H9 (cell line): ENCODE results near the gene MAGI1. TPM values are rescaled to one million over a fixed set of nuclear protein-coding genes. Genes with fewer than 3 reads are reported as not detected.

Experiments
- DNase-seq: peaks from one replicate; pipeline ENCODE4 v3.0.0-alpha.2; 2017
- H2AFZ ChIP-seq: one replicate; pipeline ENCODE4 v1.6.1; 2013; ENCODE audit warnings: mild to moderate bottlenecking, low read length, control low read depth, moderate library complexity
- H2AK5ac ChIP-seq: 2 replicates; pipeline ENCODE4 v1.6.1; 2013; ENCODE audit warnings: low read length, control low read depth, mixed read lengths; ENCODE audit not compliant: insufficient read length
- H2BK120ac ChIP-seq: one replicate; pipeline ENCODE4 v1.6.1; 2013; ENCODE audit warnings: low read depth, mild to moderate bottlenecking, low read length, control low read depth, inconsistent platforms; ENCODE audit not compliant: poor library complexity, severe bottlenecking
- H2BK12ac ChIP-seq: 2 replicates; pipeline ENCODE4 v1.6.1; 2013; ENCODE audit warnings: low read length, control low read depth, mixed read lengths, low read depth; ENCODE audit not compliant: insufficient read length
- H2BK15ac ChIP-seq: 2 replicates; pipeline ENCODE4 v1.6.1; 2013; ENCODE audit warnings: low read depth, low read length, control low read depth
- H2BK20ac ChIP-seq: one replicate; pipeline ENCODE4 v1.6.1; 2013; ENCODE audit warnings: low read depth, mild to moderate bottlenecking, low read length, control low read depth, inconsistent platforms; ENCODE audit not compliant: poor library complexity, severe bottlenecking
- H2BK5ac ChIP-seq: 2 replicates; pipeline ENCODE4 v1.6.1; 2013; ENCODE audit warnings: low read length, control low read depth, mixed read lengths; ENCODE audit not compliant: insufficient read length
- H3K14ac ChIP-seq: 2 replicates; pipeline ENCODE4 v1.6.1; 2013; ENCODE audit warnings: low read length, control low read depth; ENCODE audit not compliant: insufficient read depth
- H3K18ac ChIP-seq: 2 replicates; pipeline ENCODE4 v1.6.1; 2013; ENCODE audit warnings: low read depth, mild to moderate bottlenecking, mixed read lengths, low read length, control low read depth; ENCODE audit not compliant: insufficient read length
- H3K23ac ChIP-seq: 2 replicates; pipeline ENCODE4 v1.6.1; 2013; ENCODE audit warnings: low read length, control low read depth, mixed read lengths, low read depth; ENCODE audit not compliant: insufficient read length
- H3K23me2 ChIP-seq: 2 replicates; pipeline ENCODE4 v1.6.1; 2013; ENCODE audit warnings: low read depth, mild to moderate bottlenecking, mixed read lengths, low read length, control low read depth; ENCODE audit not compliant: insufficient read length, poor library complexity, severe bottlenecking
- H3K27ac ChIP-seq: 2 replicates; pipeline ENCODE4 v1.5.1; 2013; ENCODE audit warnings: low read length, control low read depth, mixed read lengths, low read depth; ENCODE audit not compliant: insufficient read length
- H3K27me3 ChIP-seq: 2 replicates; pipeline ENCODE4 v1.6.1; 2013; ENCODE audit warnings: low read length, control low read depth, inconsistent platforms; ENCODE audit not compliant: insufficient read depth
- H3K4ac ChIP-seq: 2 replicates; pipeline ENCODE4 v1.6.1; 2013; ENCODE audit warnings: low read depth, mild to moderate bottlenecking, control low read depth, inconsistent platforms, low read length, moderate library complexity
- H3K4me1 ChIP-seq: 2 replicates; pipeline ENCODE4 v1.6.1; 2013; ENCODE audit warnings: low read length, control low read depth, inconsistent platforms; ENCODE audit not compliant: insufficient read depth
- H3K4me2 ChIP-seq: 2 replicates; pipeline ENCODE4 v1.6.1; 2013; ENCODE audit warnings: low read length, control low read depth, mixed read lengths; ENCODE audit not compliant: insufficient read length, insufficient read depth
- H3K56ac ChIP-seq: 2 replicates; pipeline ENCODE4 v1.6.1; 2013; ENCODE audit warnings: low read depth, mild to moderate bottlenecking, mixed read lengths, low read length, control low read depth; ENCODE audit not compliant: insufficient read length
- H3K79me1 ChIP-seq: 2 replicates; pipeline ENCODE4 v1.6.1; 2013; ENCODE audit warnings: low read depth, mild to moderate bottlenecking, moderate library complexity, low read length, control low read depth, inconsistent platforms; ENCODE audit not compliant: insufficient read depth, poor library complexity, severe bottlenecking
- H3K79me2 ChIP-seq: 2 replicates; pipeline ENCODE4 v1.6.1; 2013; ENCODE audit warnings: low read length, control low read depth, inconsistent platforms; ENCODE audit not compliant: insufficient read depth
- H3K9ac ChIP-seq: 2 replicates; pipeline ENCODE4 v1.6.1; 2013; ENCODE audit warnings: low read length, control low read depth, mixed read lengths; ENCODE audit not compliant: insufficient read length; ENCODE audit errors: extremely low read depth
- H3K9me3 ChIP-seq: one replicate; pipeline ENCODE4 v1.6.1; 2013; ENCODE audit warnings: low read depth, low read length, inconsistent platforms; ENCODE audit not compliant: control insufficient read depth
- H3T11ph ChIP-seq: one replicate; pipeline ENCODE4 v1.6.1; 2013; ENCODE audit warnings: mild to moderate bottlenecking, low read length, control low read depth, inconsistent platforms
- H4K20me1 ChIP-seq: one replicate; pipeline ENCODE4 v1.6.1; 2013; ENCODE audit not compliant: control insufficient read depth, insufficient read length, insufficient read depth
- H4K5ac ChIP-seq: 2 replicates; pipeline ENCODE4 v1.6.1; 2013; ENCODE audit warnings: low read depth, mild to moderate bottlenecking, mixed read lengths, low read length, control low read depth; ENCODE audit not compliant: insufficient read length
- H4K8ac ChIP-seq: replicated peaks from 2 replicates; pipeline ENCODE4 v1.6.1; 2013; ENCODE audit warnings: low read length, control low read depth, mixed read lengths, low read depth; ENCODE audit not compliant: insufficient read length
- H4K91ac ChIP-seq: 2 replicates; pipeline ENCODE4 v1.6.1; 2013; ENCODE audit warnings: low read depth, mild to moderate bottlenecking, moderate library complexity, mixed read lengths, low read length, control low read depth; ENCODE audit not compliant: insufficient read length
- H3K27ac Mint-ChIP-seq, 3 experiments: 2 replicates in 2 of 3; 3 replicates in 1 of 3; pipeline ENCODE4 v1.8.0; 2020 to 2021; ENCODE audit warnings: mixed read lengths in 3 of 3, mild to moderate bottlenecking in 1 of 3, moderate library complexity in 1 of 3
- H3K27me3 Mint-ChIP-seq: 2 replicates; pipeline ENCODE4 v1.8.0; 2021; ENCODE audit warnings: low read depth, mild to moderate bottlenecking, moderate library complexity, mixed read lengths
- H3K36me3 Mint-ChIP-seq, 3 experiments: 2 replicates in 2 of 3; 3 replicates in 1 of 3; pipeline ENCODE4 v1.8.0; 2020 to 2021; ENCODE audit warnings: low read depth in 3 of 3, mixed read lengths in 3 of 3; ENCODE audit not compliant: insufficient read depth in 1 of 3
- H3K4me1 Mint-ChIP-seq, 2 experiments: 2 replicates each; pipeline ENCODE4 v1.8.0; 2020; ENCODE audit warnings: mixed read lengths in 2 of 2
- H3K4me3 Mint-ChIP-seq, 2 experiments: 2 replicates in 1 of 2; 3 replicates in 1 of 2; pipeline ENCODE4 v1.8.0; 2020 to 2021; ENCODE audit warnings: mild to moderate bottlenecking in 2 of 2, mixed read lengths in 2 of 2, moderate library complexity in 1 of 2
- H3K9me3 Mint-ChIP-seq, 2 experiments: 2 replicates in 1 of 2; 3 replicates in 1 of 2; pipeline ENCODE4 v1.8.0; 2020; ENCODE audit warnings: mild to moderate bottlenecking in 2 of 2, mixed read lengths in 2 of 2, moderate library complexity in 1 of 2
- WGBS: extraction: QIAGEN DNeasy Blood & Tissue Kit; methylation state at CpG from one replicate; pipeline ENCODE4 v1.1.7; 2013; ENCODE audit warnings: missing lambda C conversion rate, low lambda C conversion rate, mixed read lengths; ENCODE audit not compliant: insufficient read length; ENCODE audit errors: extremely low coverage; 5-methylcytosine and 5-hydroxymethylcytosine counted together
- total RNA-seq: library from RNA; stranded (reverse); gene quantifications from 2 replicates; pipeline ENCODE4 v1.2.1, GENCODE V29; 2021
- TF ChIP-seq, protein P1 (sequence below): fragments of 200-600 bp; sonication (generic); conservative IDR thresholded peaks from 3 replicates; pipeline ENCODE4 v1.8.0; 2021; ENCODE audit warnings: antibody characterized with exemption, mild to moderate bottlenecking

The MAGI1 gene
- total RNA-seq, 1 experiment from 2014 or later, result 65.7 TPM

DNA sequence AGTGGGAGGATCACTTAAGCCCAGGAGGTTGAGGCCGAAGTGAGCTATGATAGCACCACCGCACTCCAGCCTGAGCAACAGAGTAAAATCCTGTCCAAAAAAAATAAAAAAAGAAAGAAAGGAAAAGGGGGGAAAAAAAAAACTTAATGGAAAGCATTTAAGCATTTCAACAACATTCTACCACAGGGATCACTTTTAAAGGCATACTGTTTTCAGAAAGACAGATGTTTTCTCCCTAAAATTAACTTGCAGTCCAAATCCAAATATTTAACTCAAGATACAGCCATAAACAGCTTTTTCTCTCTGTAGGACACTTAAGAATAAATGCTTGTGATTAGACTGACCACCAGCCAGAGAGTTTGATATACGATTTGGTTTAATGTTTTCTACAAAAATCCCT is 141.0 kb downstream of the MAGI1 start:
- Histone ChIP-seq H2BK15ac (no peak overlapping the region), H2BK12ac (no peak overlapping the region), H3K79me2 (peaks cover 2% of the 10 kb centered on the region; the same call in 1 of the 2 replicates), H4K8ac (no peak overlapping the region), H3K27me3 (no peaks in the 10 kb centered on the region), H4K91ac (no peak overlapping the region), H4K5ac (no peak overlapping the region), H3K56ac (no peak overlapping the region), H3K9ac (no peak overlapping the region), H2BK20ac (no peak overlapping the region), H3K4me2 (no peak overlapping the region), H3K4ac (no peak overlapping the region), H3K9me3 (no peaks in the 10 kb centered on the region), H3T11ph (no peak overlapping the region), H3K23me2 (no peaks in the 10 kb centered on the region), H3K23ac (no peak overlapping the region), H2BK5ac (no peak overlapping the region), H2AFZ (no peak overlapping the region), H3K18ac (no peak overlapping the region), H2BK120ac (no peak overlapping the region), H2AK5ac (no peak overlapping the region), H4K20me1 (no peaks in the 10 kb centered on the region), H3K14ac (no peak overlapping the region), H3K4me1 (peaks cover 6% of the 10 kb centered on the region; the same call in 1 of the 2 replicates), H3K79me1 (peaks cover 8% of the 10 kb centered on the region), H3K27ac (no peak overlapping the region)
- no peak for DNase-seq
- no peak overlapping the region for H3K4me3 Mint-ChIP-seq
- H3K27me3 Mint-ChIP-seq, result no peaks in the 10 kb centered on the region
- H3K36me3 Mint-ChIP-seq, result no peaks in the 10 kb centered on the region
- TF ChIP-seq, protein P1, sequence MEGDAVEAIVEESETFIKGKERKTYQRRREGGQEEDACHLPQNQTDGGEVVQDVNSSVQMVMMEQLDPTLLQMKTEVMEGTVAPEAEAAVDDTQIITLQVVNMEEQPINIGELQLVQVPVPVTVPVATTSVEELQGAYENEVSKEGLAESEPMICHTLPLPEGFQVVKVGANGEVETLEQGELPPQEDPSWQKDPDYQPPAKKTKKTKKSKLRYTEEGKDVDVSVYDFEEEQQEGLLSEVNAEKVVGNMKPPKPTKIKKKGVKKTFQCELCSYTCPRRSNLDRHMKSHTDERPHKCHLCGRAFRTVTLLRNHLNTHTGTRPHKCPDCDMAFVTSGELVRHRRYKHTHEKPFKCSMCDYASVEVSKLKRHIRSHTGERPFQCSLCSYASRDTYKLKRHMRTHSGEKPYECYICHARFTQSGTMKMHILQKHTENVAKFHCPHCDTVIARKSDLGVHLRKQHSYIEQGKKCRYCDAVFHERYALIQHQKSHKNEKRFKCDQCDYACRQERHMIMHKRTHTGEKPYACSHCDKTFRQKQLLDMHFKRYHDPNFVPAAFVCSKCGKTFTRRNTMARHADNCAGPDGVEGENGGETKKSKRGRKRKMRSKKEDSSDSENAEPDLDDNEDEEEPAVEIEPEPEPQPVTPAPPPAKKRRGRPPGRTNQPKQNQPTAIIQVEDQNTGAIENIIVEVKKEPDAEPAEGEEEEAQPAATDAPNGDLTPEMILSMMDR, result no peak
- H3K27ac Mint-ChIP-seq, result no peak overlapping the region
- no CpG with 5 or more reads among the region's 3 CpGs for WGBS
- H3K4me1 Mint-ChIP-seq, result peaks cover 49 to 57% of the 10 kb centered on the region in 2 experiments
- no peaks in the 10 kb centered on the region for H3K9me3 Mint-ChIP-seq
